Testis (tissue), 3 donors: ENCODE measurements around the gene RNF157. TPM values are rescaled to one million over a fixed set of nuclear protein-coding genes. Genes with fewer than 3 reads are reported as not detected.

ENCODE experiments used
- DNase-seq: peaks from one replicate; pipeline ENCODE4 v3.0.0-alpha.2; 2019
- H3K27ac ChIP-seq, 2 donors: fragments of 200-600 bp; sonication (generic); one replicate each; pipeline ENCODE4 v1.5.1; 2019
- H3K27me3 ChIP-seq: fragments of 200-600 bp; sonication (generic); one replicate; pipeline ENCODE4 v1.5.1; 2019
- H3K36me3 ChIP-seq: fragments of 200-600 bp; sonication (generic); one replicate; pipeline ENCODE4 v1.5.1; 2017; ENCODE audit warnings: low read depth; ENCODE audit errors: missing control alignments
- H3K4me1 ChIP-seq: fragments of 200-600 bp; sonication (generic); one replicate; pipeline ENCODE4 v1.5.1; 2019
- H3K4me3 ChIP-seq, 2 donors: fragments of 200-600 bp; sonication (generic); one replicate each; pipeline ENCODE4 v1.5.1; 2017 to 2019
- H3K9me3 ChIP-seq: fragments of 200-600 bp; sonication (generic); one replicate; pipeline ENCODE4 v1.5.1; 2017
- CTCF ChIP-seq, 3 experiments: fragments of 450-650 bp in 2 of 3; fragments of 200-600 bp in 1 of 3; sonication (generic) in 1 of 3; IDR thresholded peaks; one replicate each; pipeline ENCODE4 v1.5.1; 2016 to 2019; ENCODE audit warnings: antibody characterized with exemption in 3 of 3, mild to moderate bottlenecking in 2 of 3, moderate library complexity in 1 of 3
- POLR2A ChIP-seq: fragments of 450-650 bp; IDR thresholded peaks from one replicate; pipeline ENCODE4 v1.6.1; 2017; ENCODE audit warnings: antibody characterized with exemption, mild to moderate bottlenecking, moderate library complexity
- WGBS, 2 donors: methylation state at CpG; one replicate each; pipeline ENCODE4 v1.1.5; 2018; 5-methylcytosine and 5-hydroxymethylcytosine counted together
- intact Hi-C: fragments of 100-400 bp; cut with DNase I; formaldehyde crosslinking; loops from one replicate; pipeline ENCODE4 v1.15.1; 2023; ENCODE audit warnings: low total_unique reads
- polyA plus RNA-seq: library from polyadenylated mRNA; stranded (reverse); fragments of 350-450 nt; fragmentation: Illumina TruSeq; extraction: RNeasy Lipid Tissue Mini Kit (QIAGEN cat#74804); gene quantifications from one replicate; pipeline ENCODE4 v1.2.3, GENCODE V29; 2014; ENCODE audit warnings: low read depth, low replicate concordance; ENCODE audit not compliant: insufficient read depth
- total RNA-seq, 2 donors: library from RNA; depleted of rRNA; stranded (reverse); fragments of >200 nt; gene quantifications; one replicate each; pipeline ENCODE4 v1.2.3, GENCODE V29; 2016

RNF157 gene
- total and polyA plus RNA-seq, 3 donors from 2014 or later, result 98.8 to 108 (median 101) TPM

GRCh38 chr17:76176701-76177574 lies 63.4 kb downstream of the RNF157 start:
- Histone ChIP-seq H3K36me3 (no peaks in the 10 kb centered on the region), H3K9me3 (no peaks in the 10 kb centered on the region), H3K4me1 (peaks cover 3% of the 10 kb centered on the region), H3K27me3 (no peaks in the 10 kb centered on the region), H3K4me3 (no peak overlapping the region), H3K27ac (no peak overlapping the region)
- WGBS, 2 donors, result 90 to 94% methylated on average over 20 to 33 of the region's 34 CpGs
- intact Hi-C loops, result no loop called here
- TF ChIP-seq CTCF (IDR thresholded peaks at IDR 0.05) (no peak), POLR2A (no peak)
- no peak for DNase-seq

GRCh38 chr17:76174037-76174436 lies 66.3 kb downstream of the RNF157 start:
- intact Hi-C loops, result no loop called here
- DNase-seq, result peak; percentile 9
- Histone ChIP-seq H3K4me3 (no peak overlapping the region), H3K36me3 (no peaks in the 10 kb centered on the region), H3K27ac (peak overlapping the region in 1 of 2 donors; percentile 66), H3K4me1 (peaks cover 3% of the 10 kb centered on the region), H3K9me3 (no peaks in the 10 kb centered on the region), H3K27me3 (no peaks in the 10 kb centered on the region)
- TF ChIP-seq CTCF (IDR thresholded peaks at IDR 0.05), result no peak
- 56 to 57% methylated on average over 9 of the region's 9 CpGs for WGBS, 2 donors

- peak; percentile 24 for DNase-seq
- H3K4me3 ChIP-seq, result no peak overlapping the region
- peaks cover 3% of the 10 kb centered on the region for H3K4me1 ChIP-seq
- no peak for TF ChIP-seq POLR2A
- TF ChIP-seq CTCF (IDR thresholded peaks at IDR 0.05), result no peak
- H3K36me3 ChIP-seq, result no peaks in the 10 kb centered on the region
- intact Hi-C loops, result no loop called here
- no peaks in the 10 kb centered on the region for H3K27me3 ChIP-seq
- no peaks in the 10 kb centered on the region for H3K9me3 ChIP-seq
- WGBS, 2 donors, result 70 to 71% methylated on average over 11 of the region's 11 CpGs
- peak overlapping the region; percentile 36 to 66 for H3K27ac ChIP-seq
Measured at GRCh38 chr17:76173474-76173873, 66.8 kb downstream of the RNF157 start.

- no peak overlapping the region for H3K27ac ChIP-seq
- H3K27me3 ChIP-seq, result no peaks in the 10 kb centered on the region
- H3K4me1 ChIP-seq, result peaks cover 3% of the 10 kb centered on the region
- H3K9me3 ChIP-seq, result no peaks in the 10 kb centered on the region
- TF ChIP-seq CTCF (IDR thresholded peaks at IDR 0.05), result no peak
- TF ChIP-seq POLR2A, result no peak
- DNase-seq, result no peak
- no peak overlapping the region for H3K4me3 ChIP-seq
- H3K36me3 ChIP-seq, result no peaks in the 10 kb centered on the region
- 71 to 78% methylated on average over 4 of the region's 4 CpGs for WGBS, 2 donors
- intact Hi-C loops, result no loop called here
Measured at GRCh38 chr17:76171706-76172105, 68.6 kb downstream of the RNF157 start.

- Histone ChIP-seq H3K9me3 (no peaks in the 10 kb centered on the region), H3K4me1 (peaks cover 13% of the 10 kb centered on the region), H3K27me3 (no peaks in the 10 kb centered on the region), H3K27ac (no peak overlapping the region), H3K36me3 (no peaks in the 10 kb centered on the region), H3K4me3 (no peak overlapping the region)
- DNase-seq, result no peak
- TF ChIP-seq CTCF (IDR thresholded peaks at IDR 0.05) (no peak), POLR2A (no peak)
- intact Hi-C loops, result no loop called here
- 71 to 100% methylated on average over 1 of the region's 1 CpG for WGBS, 2 donors
Measured at GRCh38 chr17:76170114-76170513, 70.2 kb downstream of the RNF157 start.
